Neural progenitor cell (in vitro differentiated cells): Measurements from ENCODE around the gene SERGEF. TPM values are rescaled to one million over a fixed set of nuclear protein-coding genes. Genes with fewer than 3 reads are reported as not detected.

Experiments
- DNase-seq: peaks from one replicate; pipeline ENCODE4 v3.0.0-alpha.2; 2016; ENCODE audit warnings: low spot score
- H2AFZ ChIP-seq: fragments of 200-600 bp; sonication (generic); replicated peaks from 2 replicates; pipeline ENCODE4 v1.6.1; 2016; ENCODE audit warnings: antibody characterized with exemption
- H3F3A ChIP-seq: fragments of 200-600 bp; sonication (generic); 2 replicates; pipeline ENCODE4 v1.6.1; 2016; ENCODE audit warnings: antibody characterized with exemption, low read depth
- H3K27ac ChIP-seq: fragments of 200-600 bp; sonication (generic); 2 replicates; pipeline ENCODE4 v1.5.1; 2016; ENCODE audit warnings: mild to moderate bottlenecking
- H3K27me3 ChIP-seq: fragments of 200-600 bp; sonication (generic); 2 replicates; pipeline ENCODE4 v1.6.1; 2016; ENCODE audit warnings: mild to moderate bottlenecking, moderate library complexity
- H3K36me3 ChIP-seq: fragments of 200-600 bp; sonication (generic); 2 replicates; pipeline ENCODE4 v1.5.1; 2016
- H3K4me1 ChIP-seq: fragments of 200-600 bp; sonication (generic); 2 replicates; pipeline ENCODE4 v1.6.1; 2016; ENCODE audit warnings: mixed run types
- H3K4me2 ChIP-seq: fragments of 200-600 bp; sonication (generic); 2 replicates; pipeline ENCODE4 v1.6.1; 2016
- H3K4me3 ChIP-seq: fragments of 200-600 bp; sonication (generic); 2 replicates; pipeline ENCODE4 v1.5.1; 2016
- H3K79me2 ChIP-seq: fragments of 200-600 bp; sonication (generic); 2 replicates; pipeline ENCODE4 v1.6.1; 2016; ENCODE audit warnings: low read depth
- H3K9ac ChIP-seq: fragments of 200-600 bp; sonication (generic); 2 replicates; pipeline ENCODE4 v1.6.1; 2016
- H3K9me3 ChIP-seq: fragments of 200-600 bp; sonication (generic); 2 replicates; pipeline ENCODE4 v1.5.1; 2016; ENCODE audit warnings: low read depth
- H4K20me1 ChIP-seq: fragments of 200-600 bp; sonication (generic); 2 replicates; pipeline ENCODE4 v1.6.1; 2016; ENCODE audit warnings: low read depth
- H3K27ac Mint-ChIP-seq: 3 replicates; pipeline ENCODE4 v1.8.0; 2021; ENCODE audit warnings: mixed read lengths
- H3K27me3 Mint-ChIP-seq: 2 replicates; pipeline ENCODE4 v1.8.0; 2022; ENCODE audit warnings: low read depth, mild to moderate bottlenecking, inconsistent platforms, moderate library complexity, mixed read lengths; ENCODE audit not compliant: insufficient read depth
- H3K36me3 Mint-ChIP-seq: 3 replicates; pipeline ENCODE4 v1.8.0; 2021; ENCODE audit warnings: mixed read lengths
- H3K4me1 Mint-ChIP-seq: 3 replicates; pipeline ENCODE4 v1.8.0; 2021; ENCODE audit warnings: mixed read lengths
- H3K4me3 Mint-ChIP-seq: 3 replicates; pipeline ENCODE4 v1.8.0; 2021; ENCODE audit warnings: mild to moderate bottlenecking, moderate library complexity, mixed read lengths
- H3K9me3 Mint-ChIP-seq: 3 replicates; pipeline ENCODE4 v1.8.0; 2020; ENCODE audit warnings: mixed read lengths
- CTCF ChIP-seq: fragments of 200-600 bp; sonication (generic); IDR thresholded peaks from 2 replicates; pipeline ENCODE4 v1.5.1; 2017; ENCODE audit warnings: antibody characterized with exemption, mild to moderate bottlenecking
- EZH2 ChIP-seq: fragments of 200-600 bp; sonication (generic); IDR thresholded peaks from 2 replicates; pipeline ENCODE4 v1.6.1; 2017; ENCODE audit warnings: antibody characterized with exemption, mild to moderate bottlenecking, moderate library complexity
- EZH2phosphoT487 ChIP-seq: fragments of 200-600 bp; sonication (generic); IDR thresholded peaks from 2 replicates; pipeline ENCODE4 v1.6.1; 2017; ENCODE audit warnings: antibody characterized with exemption
- total RNA-seq: library from RNA; depleted of rRNA; stranded (reverse); fragments of >200 nt; gene quantifications from 2 replicates; pipeline ENCODE4 v1.2.3, GENCODE V29; 2015; ENCODE audit warnings: low replicate concordance

SERGEF gene
- total RNA-seq, 1 donor from 2014 or later = 35.1 TPM

- peaks cover 2% of the 10 kb centered on the region for H3K36me3 Mint-ChIP-seq
- H3K9me3 Mint-ChIP-seq = no peaks in the 10 kb centered on the region
- Histone ChIP-seq H3K9ac (no peak overlapping the region), H3K9me3 (no peaks in the 10 kb centered on the region), H3K27me3 (no peaks in the 10 kb centered on the region), H3K79me2 (no peaks in the 10 kb centered on the region), H3F3A (no peaks in the 10 kb centered on the region), H3K4me2 (no peak overlapping the region), H3K36me3 (no peaks in the 10 kb centered on the region), H4K20me1 (no peaks in the 10 kb centered on the region), H3K27ac (no peak overlapping the region), H3K4me1 (no peaks in the 10 kb centered on the region), H3K4me3 (no peak overlapping the region), H2AFZ (no peak overlapping the region)
- no peaks in the 10 kb centered on the region for H3K27me3 Mint-ChIP-seq
- DNase-seq = no peak
- H3K4me3 Mint-ChIP-seq = no peak overlapping the region
- H3K27ac Mint-ChIP-seq = no peak overlapping the region
- H3K4me1 Mint-ChIP-seq = no peaks in the 10 kb centered on the region
- no peak for TF ChIP-seq CTCF
- TF ChIP-seq EZH2phosphoT487 = no peak
- no peak for TF ChIP-seq EZH2
Measured at GRCh38 chr11:17853280-17853679, 159.6 kb downstream of the SERGEF start.

GRCh38 chr11:17852246-17852645 is 160.6 kb downstream of the SERGEF start:
- TF ChIP-seq EZH2phosphoT487 (no peak), EZH2 (no peak), CTCF (no peak)
- peaks cover 8% of the 10 kb centered on the region for H3K4me1 ChIP-seq
- no peak overlapping the region for H3K4me3 ChIP-seq
- no peak overlapping the region for H2AFZ ChIP-seq
- Mint-ChIP-seq H3K4me1 (peaks cover 3% of the 10 kb centered on the region), H3K9me3 (no peaks in the 10 kb centered on the region), H3K4me3 (no peak overlapping the region), H3K27me3 (no peaks in the 10 kb centered on the region), H3K27ac (no peak overlapping the region), H3K36me3 (peaks cover 2% of the 10 kb centered on the region)
- no peak for DNase-seq
- H4K20me1 ChIP-seq = peaks cover 3% of the 10 kb centered on the region
- H3K4me2 ChIP-seq = no peak overlapping the region
- no peak overlapping the region for H3K9ac ChIP-seq
- H3K36me3 ChIP-seq = no peaks in the 10 kb centered on the region
- no peaks in the 10 kb centered on the region for H3K9me3 ChIP-seq
- H3K27ac ChIP-seq = no peak overlapping the region
- H3F3A ChIP-seq = no peaks in the 10 kb centered on the region
- no peaks in the 10 kb centered on the region for H3K27me3 ChIP-seq
- H3K79me2 ChIP-seq = no peaks in the 10 kb centered on the region

- TF ChIP-seq EZH2phosphoT487 = no peak
- Mint-ChIP-seq H3K4me1 (peaks cover 8% of the 10 kb centered on the region), H3K9me3 (no peaks in the 10 kb centered on the region), H3K36me3 (peaks cover 2% of the 10 kb centered on the region), H3K27me3 (no peaks in the 10 kb centered on the region), H3K27ac (no peak overlapping the region), H3K4me3 (no peak overlapping the region)
- Histone ChIP-seq H3K4me1 (peaks cover 13% of the 10 kb centered on the region), H3K4me3 (no peak overlapping the region), H3K36me3 (no peaks in the 10 kb centered on the region), H3K9me3 (no peaks in the 10 kb centered on the region), H4K20me1 (peaks cover 6% of the 10 kb centered on the region), H3K27me3 (no peaks in the 10 kb centered on the region), H2AFZ (no peak overlapping the region), H3K27ac (no peak overlapping the region), H3K4me2 (no peak overlapping the region), H3K79me2 (no peaks in the 10 kb centered on the region), H3K9ac (no peak overlapping the region), H3F3A (no peaks in the 10 kb centered on the region)
- no peak for DNase-seq
Measured at GRCh38 chr11:17851697-17852096, 161.2 kb downstream of the SERGEF start.

- TF ChIP-seq CTCF (no peak), EZH2phosphoT487 (no peak), EZH2 (no peak)
- Mint-ChIP-seq H3K27me3 (no peaks in the 10 kb centered on the region), H3K4me3 (no peak overlapping the region), H3K36me3 (no peaks in the 10 kb centered on the region), H3K9me3 (no peaks in the 10 kb centered on the region), H3K4me1 (peaks cover 10% of the 10 kb centered on the region), H3K27ac (no peak overlapping the region)
- H3F3A ChIP-seq = no peaks in the 10 kb centered on the region
- no peak overlapping the region for H2AFZ ChIP-seq
- no peak overlapping the region for H3K9ac ChIP-seq
- H4K20me1 ChIP-seq = peaks cover 6% of the 10 kb centered on the region
- no peak overlapping the region for H3K27ac ChIP-seq
- DNase-seq = no peak
- H3K36me3 ChIP-seq = no peaks in the 10 kb centered on the region
- H3K4me1 ChIP-seq = peaks cover 13% of the 10 kb centered on the region
- no peak overlapping the region for H3K4me2 ChIP-seq
- H3K27me3 ChIP-seq = no peaks in the 10 kb centered on the region
- no peak overlapping the region for H3K4me3 ChIP-seq
- no peaks in the 10 kb centered on the region for H3K9me3 ChIP-seq
- H3K79me2 ChIP-seq = no peaks in the 10 kb centered on the region
Measured at GRCh38 chr11:17850336-17850735, 162.5 kb downstream of the SERGEF start.
